EL (cell line): ENCODE measurements around the gene SACS.
"Not testable (repeated sequence)": the region's sequence is repeated elsewhere in the genome, so short reads cannot be mapped to it uniquely, and the experiment has no call there.

Source experiments
- DNase-seq: peaks from one replicate; pipeline ENCODE4 v3.0.0-alpha.2; 2016

Gene SACS

DNA sequence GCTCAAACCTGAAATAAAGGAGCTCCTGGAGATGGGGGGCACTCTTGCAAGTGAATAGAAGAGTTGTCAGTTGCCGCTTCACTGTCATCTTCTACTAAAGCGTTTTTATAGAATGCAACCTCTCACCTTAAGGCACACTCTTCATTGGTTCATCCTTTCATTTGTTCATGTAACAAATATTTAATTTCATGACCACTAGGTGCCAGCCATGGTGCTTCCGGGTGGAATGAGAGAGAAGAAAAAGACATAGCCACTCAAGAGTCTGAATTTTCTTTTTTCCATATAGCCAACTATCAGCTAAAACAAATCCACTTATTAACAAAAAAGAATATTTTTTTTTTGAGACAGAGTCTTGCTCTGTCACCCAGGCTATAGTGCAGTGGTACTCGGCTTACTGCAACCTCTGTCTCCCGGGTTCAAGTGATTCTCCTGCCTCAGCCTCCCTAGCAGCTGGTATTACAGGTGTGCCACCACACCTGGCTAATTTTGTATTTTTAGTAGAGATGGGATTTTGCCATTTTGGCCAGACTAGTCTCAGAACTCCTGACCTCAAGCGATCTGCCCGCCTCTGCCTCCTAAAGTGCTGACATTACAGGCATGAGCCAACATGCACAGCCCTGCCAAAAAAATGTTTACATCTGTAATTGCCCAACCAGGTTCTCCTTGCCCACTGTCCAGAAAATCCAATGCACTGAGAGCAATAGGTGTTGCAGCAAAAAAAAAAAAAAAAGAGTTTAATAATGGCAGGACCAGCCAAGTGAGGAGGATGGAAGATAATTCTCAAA is 22.1 kb upstream of the SACS start:
- no peak for DNase-seq

DNA sequence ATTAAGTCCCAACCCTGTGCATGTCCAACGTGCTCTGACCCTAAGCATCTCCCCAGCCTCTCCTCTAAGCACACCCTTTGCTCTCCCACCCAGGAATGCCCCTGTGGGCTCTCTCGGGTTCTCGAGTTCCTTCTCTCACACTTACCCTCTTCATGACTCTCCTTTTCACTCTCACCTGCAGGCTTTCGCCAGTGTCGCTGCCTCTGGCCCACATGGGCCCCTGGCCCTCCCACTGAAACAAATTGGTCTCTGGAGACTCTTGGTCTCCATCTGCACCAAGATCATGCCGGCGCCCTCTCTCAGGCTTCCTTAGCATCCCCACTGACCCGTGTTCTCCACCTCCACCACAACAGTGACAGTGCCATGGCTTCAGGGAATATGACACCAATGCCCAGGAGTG is 19.6 kb upstream of the SACS start:
- DNase-seq: no peak

DNA sequence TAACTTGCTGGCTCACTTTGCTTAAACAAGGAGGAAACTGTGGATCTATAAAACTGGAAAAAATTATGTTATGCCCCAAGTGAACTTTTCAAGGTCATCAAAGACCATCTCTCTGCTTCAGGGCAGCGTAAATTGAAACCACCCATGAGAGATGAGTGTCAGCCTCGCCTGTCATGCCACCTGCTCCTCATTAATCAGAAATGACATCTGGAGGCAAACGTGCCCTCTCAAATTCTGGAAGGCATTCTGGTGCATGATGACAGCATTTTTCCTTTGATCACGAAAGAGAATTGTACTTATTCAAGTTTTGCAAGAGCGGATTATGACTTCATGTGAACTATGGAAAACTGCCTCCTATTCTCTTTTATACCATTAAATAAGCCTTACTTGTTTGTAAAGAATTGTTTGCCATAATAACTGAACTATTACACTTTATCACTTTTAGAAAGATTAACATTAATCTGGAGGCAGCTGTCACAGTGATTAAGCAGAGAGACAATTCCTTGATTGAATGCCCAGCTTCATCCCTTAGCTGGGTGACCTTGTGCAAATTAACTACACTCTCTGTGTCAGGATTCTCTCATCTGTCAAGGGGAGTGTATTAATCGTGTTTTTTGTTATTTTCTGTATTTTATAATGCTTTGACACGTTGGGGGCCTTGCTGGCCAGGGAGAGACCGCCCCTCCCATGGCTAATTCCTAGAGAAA is 17.0 kb upstream of the SACS start:
- DNase-seq: no peak

DNA sequence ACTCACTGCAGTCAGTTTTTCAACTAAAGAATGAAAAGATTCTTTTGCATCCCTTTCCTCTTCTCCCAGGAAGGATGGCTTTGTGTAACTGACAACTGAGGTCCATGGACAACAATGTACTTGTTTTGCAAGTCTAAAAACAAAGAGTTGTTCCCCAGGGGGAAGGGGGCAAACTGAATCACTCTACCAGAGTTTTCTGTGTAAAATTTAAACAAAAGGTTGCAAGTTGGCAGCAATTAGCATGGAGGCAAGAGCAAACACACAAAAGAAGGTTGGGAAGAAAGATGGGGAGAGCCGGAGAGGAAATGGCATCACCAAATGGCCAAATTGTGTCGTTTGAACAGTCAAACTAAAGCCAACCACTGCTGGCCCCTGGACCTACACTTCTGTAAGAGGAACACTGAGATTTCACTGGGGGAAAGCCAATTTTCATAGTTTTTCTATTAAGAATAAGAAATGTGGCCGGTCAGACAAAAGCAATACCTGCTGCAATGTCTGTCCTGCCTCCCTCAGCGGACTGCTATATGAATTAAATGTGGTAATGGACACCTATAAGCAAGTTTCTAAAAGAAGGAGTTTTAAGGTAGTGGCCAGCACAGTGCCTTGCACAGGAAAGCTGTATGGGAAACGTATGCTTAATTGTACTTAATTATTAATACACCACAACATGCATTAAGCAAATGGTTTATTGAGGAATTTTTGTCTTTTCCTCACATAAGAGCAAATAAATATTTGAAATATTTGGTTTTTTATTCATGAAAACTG is 16.1 kb upstream of the SACS start:
- no peak for DNase-seq

DNA sequence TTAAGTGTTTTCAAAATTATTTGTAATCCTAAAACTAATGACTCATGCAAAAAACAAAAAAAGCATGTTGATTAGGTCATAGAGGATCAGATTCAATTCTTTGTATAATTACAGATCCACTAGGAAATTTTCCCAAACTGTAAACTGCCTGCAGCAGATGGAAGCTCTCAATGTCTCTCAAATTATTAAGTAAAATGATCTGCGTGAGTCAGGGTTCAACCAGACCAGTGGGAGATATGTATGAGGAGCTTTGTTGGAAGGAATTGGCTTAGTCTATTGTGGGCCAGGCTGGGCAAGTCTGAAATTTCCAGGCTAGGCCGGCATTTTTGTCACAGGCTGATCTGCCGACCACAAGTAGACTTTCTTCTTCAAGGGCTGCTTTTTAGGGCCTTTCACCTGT is 14.4 kb upstream of the SACS start:
- DNase-seq: peak; percentile 25

DNA sequence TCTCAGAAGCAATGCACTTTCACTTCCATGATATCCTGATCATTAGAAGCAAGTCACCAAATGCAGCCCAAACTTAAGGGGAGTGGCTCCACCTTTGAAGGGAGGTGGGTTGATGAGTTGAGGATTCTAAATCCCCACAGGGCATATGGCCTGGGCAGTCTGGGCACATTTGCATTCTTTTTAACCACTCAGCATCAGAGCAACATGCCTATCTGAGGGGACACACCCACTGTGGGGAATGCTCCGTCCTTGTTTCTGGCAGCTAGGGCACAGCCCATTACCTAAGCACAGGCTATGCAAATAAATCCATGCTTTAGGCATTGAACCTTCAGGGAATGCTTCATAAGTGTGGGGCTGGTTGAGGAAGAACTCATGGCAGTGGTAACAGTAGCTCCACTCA is 12.3 kb upstream of the SACS start:
- DNase-seq: no peak

DNA sequence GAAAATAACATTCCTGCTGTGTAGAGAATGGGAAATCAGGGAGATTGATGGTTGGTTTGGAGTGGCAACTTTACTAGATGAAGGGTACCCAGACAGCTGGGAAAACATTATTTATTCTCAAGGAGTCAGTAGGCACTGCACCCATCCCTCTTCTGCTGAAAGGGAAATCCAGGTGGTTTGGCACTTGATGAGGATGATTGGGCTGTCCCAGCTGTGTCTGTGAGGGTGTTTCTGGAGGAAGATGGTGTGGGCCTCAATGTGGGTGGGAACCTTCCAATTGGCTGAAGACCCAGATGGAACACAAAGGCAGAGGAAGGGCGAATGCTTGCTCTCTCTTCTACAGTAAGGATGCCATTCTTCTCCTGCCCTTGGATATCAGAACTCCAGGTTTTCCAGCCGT is 10.4 kb upstream of the SACS start:
- DNase-seq: no peak

DNA sequence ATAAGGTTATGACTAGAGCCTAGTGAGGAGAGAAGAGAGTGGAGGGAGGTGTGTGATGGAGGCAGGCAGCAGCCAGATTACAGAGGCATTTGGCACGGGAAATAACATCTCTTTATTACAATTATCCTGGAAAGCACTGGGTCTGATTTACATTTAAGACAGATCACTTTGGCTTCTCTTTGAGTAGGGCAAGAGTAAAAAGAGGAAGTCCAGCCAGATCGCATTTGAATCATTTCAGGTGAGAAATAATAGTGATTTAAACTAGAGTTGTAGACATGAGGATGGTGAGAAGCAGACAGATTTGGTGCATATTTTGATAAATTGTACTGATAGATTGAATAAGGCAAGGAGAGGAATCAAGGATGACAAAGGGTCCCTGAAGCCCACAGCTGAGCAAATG is 9.6 kb upstream of the SACS start:
- DNase-seq: no peak

DNA sequence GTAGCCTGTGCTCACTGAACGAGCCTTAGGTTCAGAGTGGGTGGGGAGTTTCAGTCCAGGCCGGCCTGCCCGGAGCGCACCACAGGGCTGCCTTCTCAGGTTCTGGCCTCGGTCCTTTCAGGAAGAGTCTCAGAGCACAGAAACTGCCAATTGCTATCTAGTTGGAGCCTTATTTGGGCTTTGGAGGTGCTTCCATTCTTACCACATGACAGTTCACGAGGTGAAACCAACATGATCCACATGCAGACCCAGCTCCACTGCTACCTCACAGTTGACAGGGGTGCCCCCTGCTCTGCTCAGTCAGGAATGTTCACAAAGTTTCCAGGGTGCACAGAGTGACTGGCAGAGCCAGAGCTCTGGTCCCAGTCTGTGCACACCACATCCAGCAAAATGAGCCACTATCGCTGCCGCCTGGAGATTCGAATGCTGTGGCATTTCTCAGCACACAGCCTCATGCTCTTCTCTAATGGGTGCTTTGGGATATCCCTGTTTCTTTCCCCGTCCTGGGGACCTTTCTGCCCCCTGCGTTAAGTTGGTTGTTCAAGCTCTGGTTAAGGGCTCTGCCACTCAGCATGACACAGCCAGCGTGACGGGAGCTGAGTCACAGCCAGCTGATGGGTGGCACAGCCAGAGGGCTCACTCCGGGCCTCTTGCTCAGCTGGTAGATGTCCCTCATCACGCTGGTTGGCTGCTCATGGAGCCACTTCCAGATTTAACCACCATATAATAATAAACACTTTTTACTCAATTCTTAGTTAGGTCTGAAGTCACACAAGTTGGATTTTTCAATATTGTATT is 7.5 kb upstream of the SACS start:
- no peak for DNase-seq

DNA sequence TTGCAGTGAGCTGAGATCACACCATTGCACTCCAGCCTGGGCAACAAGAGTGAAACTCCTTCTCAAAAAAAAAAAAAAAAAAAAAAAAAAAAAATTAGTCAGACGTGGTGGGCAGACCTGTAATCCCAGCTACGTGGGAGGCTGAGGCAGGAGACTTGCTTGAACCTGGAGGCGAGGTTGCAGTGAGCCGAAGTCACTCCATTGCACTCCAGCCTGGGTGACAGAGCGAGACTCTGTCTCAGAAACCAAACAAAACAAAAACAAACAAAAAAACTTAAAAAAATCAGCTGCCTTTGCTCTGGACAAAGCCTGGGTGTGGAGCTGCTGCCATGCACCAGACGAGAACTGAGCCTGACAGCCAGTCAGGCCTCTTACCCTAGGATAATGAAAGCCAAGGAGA is 6.8 kb upstream of the SACS start:
- not testable (repeated sequence) for DNase-seq

DNA sequence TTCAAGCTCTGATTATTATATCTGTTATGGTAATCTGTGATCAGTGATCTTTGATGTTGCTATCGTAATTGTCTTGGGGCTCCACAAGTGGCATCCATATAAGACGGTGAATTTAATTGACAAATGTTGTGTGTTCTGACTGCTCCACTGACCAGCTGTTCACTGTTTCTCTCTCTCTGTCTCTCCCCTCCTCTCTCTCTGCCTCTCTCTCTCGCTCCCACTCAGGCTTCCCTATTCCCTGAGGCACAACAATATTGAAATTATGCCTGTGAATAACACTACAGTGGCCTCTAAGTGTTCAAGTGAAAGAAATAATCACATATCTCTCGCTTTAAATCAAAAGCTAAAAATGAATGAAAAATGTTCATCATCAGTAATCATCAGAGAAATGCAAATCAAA is 4.4 kb upstream of the SACS start:
- DNase-seq: no peak

DNA sequence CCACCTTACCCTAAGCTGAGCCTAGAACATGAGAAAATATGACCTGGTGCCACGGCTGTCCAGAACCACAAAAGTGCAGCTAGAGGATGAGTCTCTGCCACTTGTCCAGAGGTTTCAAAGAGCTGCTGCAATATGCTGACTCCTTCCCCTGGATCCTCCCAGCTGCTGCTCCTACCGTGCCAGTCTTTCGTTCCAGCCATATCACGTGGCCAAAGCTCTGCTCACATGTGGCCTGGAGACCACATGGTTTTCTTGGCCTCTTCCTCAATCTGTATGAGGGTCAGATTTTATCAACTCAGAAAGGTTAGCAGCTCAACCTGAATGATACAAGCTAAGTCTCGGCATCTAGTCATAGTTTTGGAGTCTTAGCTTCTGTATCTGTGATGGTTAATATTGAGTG is 3.2 kb upstream of the SACS start:
- DNase-seq: no peak

DNA sequence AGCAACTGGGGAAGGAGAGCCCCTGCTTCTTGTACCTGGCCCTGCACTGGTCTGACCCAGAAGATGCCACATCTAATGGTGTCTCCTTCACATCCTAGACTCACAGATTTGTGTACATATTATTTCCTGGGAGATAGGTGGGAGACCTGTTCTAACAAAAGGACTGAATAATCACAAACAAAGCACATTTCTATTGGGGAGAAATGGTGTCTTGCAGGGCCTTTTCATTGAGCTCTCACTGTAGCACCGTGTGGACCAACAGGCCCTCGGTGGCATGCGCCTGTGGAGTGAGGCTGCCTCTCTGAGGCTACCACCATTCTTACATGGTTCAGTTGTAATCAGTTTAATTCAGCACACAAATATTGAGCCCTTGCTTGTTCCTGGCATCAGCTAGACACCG is 989 bp upstream of the SACS start:
- no peak for DNase-seq

DNA sequence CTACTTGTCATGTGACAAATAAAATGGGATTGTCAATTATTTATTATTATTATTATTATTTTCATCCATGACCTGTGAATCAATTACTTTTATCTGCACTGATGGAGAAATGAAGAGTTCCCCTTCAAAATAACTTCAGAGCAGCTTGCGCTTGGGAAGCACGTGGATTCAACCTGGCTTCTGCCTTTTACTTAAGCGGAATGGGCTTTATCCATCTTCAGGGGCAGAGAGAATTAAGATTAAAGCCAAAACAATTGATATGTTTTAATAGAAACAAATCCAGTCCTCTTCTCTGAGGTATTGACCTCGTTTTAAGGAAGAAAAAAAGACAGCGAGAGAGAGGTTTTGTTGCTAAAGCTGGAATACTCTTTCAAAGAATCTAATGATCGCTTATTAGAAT is 876 bp downstream of the SACS start:
- no peak for DNase-seq

DNA sequence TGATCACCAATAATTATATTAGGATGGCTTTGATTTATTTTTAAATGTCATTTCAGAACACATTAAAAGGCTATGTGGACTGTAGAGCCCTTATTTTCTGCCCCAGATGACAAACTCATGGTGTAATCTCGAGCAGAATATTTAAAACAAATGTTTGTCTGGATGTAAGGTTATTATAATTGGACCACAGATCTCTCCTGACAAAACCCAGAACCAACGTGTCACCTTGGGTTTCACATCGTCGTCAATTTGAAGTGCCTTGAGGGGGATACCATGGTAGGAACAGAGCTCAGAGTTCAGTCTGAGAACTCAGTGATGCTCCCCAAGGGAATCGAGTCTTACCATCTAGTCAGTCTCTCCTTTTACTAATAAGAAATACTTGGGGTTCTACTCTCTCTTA is 2.8 kb downstream of the SACS start:
- DNase-seq: no peak

DNA sequence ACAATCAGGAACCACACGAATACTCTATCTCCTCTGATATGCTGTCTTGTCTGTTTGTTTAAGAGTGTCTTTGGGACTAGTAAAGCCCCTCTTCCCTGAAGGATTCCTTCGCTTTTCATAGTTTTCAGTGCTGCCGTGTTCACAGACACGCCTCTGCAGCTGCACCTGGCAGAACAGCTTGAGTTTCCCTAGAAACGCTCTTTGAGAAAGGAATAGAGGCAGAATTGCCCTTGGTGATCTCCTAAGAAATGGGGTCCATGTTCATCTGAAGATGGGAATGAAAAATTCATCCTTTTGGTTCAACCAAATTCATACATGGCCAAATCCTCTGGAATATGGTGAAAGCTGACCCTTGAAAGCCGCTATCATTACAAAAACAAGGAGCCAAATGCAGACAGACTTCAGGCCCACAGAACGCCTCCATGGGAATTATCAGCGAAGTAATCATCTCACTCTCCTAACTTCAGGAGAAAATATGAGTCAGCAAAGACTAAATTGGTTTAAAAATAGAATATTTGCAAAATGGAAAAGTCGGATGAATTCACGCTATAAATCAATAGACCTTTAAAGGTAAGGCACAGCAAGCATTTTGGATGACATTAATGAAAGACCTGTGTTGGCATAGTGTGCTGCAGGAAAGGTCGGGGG is 5.5 kb downstream of the SACS start:
- DNase-seq: no peak

DNA sequence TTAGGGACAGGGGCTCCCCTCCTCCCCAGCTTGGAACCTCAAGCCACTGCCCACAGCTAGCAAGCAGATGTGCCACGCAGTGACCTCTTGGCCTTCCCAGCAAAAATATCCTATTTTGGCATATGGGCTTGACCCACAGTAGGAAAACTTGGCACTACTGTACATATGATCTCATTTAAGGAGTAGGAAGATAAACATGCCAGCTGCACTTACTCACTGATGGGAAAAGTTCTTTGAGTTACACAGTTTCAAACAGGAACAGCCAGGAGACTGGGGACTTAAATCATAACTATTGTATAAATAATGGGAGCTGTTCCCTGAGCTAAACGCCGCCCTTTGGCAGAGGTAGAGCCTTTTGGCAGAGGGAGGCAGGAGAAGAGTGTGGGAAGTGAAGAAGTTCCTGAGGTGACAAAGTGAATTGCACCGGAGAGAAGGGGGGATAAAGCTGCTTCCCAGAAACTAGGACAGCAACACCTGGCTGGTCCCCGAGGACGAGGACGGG is 6.1 kb downstream of the SACS start:
- peak; percentile 91 for DNase-seq

DNA sequence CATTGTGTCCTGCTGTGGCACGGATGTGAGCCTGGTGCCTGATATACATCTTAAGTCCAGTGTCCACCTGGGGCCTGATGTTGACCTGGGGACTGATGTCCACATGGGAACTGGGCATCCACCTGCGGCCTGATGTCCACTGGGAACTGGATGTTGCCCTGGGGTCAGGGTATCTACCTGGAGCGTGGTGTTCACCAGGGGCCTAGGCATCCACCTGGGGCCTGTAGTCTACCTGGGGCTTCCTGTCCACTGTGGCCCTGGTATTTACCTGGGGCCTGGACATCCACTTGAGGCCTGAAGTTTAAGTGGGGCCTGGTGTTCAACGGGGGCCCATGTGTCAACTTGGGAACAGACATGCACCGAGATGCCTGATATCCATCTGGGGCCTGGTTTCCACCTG is 11.9 kb downstream of the SACS start:
- no peak for DNase-seq

DNA sequence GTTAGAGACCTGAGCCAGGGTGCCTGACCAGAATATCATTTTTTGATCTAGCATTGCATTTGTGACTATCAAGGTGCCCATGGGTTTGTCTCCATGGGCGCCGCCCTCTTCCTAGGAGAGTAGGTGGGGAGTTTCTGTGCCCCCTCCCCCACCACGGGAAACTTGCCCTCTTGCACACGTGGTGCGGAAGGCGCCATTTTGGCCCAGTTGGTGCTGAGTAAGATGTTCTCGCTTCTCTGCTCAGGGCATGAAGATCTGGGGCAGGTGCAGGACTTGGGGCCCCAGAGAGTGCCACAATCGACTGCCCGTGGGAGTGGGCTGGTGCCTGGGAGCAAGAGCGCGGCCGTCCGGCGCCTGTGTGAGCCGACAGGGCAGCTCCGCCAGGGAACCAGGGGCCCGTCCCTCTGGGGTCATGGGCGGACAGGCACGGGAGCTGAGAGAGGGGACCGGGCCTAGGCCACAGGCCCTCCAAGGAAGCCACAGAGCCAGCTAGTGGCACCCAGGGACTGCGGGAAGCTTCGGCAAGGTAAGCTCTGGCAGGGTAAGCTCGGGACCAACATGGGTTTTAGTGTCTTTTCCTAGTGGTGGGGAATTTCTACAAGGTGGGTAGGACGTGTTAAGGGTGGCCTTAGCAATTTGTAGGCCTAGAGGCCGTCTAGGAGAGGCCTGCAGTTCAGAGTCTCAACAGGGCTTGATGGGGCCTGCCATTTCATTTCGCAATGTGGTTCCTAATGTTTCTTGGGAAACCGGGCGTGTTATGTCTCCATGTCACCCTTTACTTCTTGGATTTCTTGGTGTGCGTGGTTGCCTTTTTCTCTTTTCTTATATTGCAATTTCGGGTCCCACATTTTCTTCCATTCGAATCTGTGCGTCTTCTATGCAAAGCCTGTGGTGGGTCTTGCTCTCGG is 14.5 kb downstream of the SACS start:
- DNase-seq: no peak

DNA sequence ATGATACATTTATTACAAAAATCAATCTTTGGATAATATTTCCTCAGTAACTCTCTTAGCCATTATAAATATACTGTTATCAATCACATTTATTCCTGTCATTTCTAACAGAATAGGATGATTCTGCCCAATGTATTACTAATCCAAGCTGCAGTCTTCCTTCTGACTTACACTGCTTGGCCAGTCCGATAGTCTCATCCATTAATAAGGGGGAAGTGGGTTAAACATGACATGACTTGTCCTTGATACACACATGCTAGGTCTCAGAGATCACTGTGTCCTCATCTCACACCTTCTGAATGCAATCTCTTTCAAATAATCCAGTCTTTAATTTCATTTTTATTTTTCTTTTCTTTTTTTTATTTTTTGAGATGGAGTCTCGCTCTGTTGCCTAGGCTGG is 18.8 kb downstream of the SACS start:
- DNase-seq: no peak

DNA sequence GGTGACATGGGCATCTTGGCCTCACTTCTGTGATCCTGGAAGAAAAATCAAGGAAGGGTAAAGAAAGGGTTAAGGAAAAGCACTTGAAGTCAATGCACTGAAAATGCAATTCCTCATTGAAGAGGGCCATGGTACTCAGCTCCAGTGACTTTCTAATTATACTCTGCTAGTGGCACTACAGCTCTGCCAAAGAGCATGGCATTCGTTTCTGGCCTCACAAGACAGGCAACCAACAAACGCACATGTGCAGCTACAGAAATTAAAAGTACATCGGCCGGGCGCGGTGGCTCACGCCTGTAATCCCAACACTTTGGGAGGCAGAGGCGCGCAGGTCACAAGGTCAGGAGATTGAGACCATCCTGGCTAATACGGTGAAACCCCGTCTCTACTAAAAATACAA is 21.8 kb downstream of the SACS start:
- DNase-seq: no peak
